Stimulated activated CD4-positive, alpha-beta T cell treated with anti-CD3 and anti-CD28 coated beads, Interleukin-2, amount 100 ng/mL, for 24 hours (primary cell): ENCODE data around the gene ATE1.
"Not testable (repeated sequence)": the region's sequence is repeated elsewhere in the genome, so short reads cannot be mapped to it uniquely, and the experiment has no call there.

ENCODE experiments used
- DNase-seq, 2 donors: peaks; one replicate each; pipeline ENCODE4 v3.0.0-alpha.2; 2020

ATE1 gene

DNA sequence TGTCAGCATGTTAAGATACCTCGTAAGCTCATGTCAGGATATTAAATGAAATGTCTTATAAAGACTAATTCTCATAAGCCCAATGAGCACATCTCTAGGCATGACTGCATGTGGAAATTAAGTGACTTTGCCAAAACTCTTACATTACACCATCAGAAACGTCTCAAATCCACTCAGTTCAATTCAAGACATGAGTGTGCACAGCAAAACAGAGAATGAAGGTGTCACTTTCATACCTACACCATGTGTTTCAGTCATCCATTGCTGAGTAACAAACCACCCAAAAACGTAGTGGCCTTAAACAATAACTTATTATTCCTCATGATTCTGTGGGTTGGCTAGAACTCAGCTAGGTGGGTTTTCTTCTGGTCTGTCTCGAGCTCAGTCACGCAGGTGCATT, 99.8 kb downstream of the ATE1 start:
- DNase-seq: no peak

DNA sequence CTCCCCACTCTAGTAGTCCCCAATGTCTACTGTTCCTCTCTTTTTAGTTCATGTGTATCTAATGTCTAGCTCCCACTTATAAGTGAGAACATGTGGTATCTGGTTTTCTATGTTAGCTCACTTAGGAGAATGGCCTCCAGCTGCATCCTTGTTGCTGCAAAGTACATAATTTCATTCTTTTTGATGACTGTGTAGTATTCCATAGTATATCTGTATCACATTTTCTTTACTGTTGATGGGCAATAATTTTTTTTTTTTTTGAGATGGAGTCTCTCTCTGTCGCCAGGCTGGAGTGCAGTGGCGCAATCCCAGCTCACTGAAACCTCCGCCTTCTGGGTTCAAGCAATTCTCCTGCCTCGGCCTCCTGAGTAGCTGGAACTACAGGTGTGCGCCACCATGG, 101.1 kb downstream of the ATE1 start:
- DNase-seq: not testable (repeated sequence)

DNA sequence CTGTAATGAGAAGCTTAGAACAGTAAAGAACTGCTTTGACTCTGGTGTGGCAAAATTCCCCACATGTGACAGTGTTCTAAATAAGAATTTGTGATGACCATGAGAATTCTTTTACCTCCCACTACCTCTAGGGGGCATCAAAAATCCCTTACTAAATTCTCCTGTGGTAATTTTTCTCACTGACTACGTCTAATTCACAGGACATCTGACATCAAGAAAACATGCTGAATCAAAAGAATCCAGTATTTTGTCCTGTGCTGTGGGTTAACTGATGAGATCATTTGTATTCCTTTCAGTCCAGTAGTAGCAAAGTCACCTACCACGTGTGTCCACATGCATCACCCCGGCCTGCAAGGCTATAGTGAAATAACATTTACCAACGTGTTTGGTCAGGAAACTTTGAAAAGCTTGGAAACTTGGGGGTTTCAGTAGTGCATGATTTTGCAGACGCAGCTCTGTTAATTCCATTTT, 103.8 kb downstream of the ATE1 start:
- no peak for DNase-seq

DNA sequence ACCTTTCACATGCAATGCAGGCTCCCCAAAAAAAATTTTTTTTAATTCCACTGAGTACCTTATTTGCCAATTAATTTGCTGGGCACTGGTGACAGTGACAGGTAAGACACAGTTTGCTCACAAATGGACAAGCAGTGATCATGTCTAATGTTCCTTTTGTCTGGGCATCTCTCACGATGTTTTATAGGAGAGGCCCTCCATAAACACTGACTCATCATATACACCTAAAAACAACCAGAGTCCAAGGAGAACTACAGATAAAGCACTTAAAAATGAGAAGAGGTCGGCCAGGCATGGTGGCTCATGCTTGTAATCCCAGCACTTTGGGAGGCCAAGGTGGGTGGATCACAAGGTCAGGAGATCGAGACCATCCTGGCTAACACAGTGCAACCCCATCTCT, 105.1 kb downstream of the ATE1 start:
- DNase-seq: no peak

DNA sequence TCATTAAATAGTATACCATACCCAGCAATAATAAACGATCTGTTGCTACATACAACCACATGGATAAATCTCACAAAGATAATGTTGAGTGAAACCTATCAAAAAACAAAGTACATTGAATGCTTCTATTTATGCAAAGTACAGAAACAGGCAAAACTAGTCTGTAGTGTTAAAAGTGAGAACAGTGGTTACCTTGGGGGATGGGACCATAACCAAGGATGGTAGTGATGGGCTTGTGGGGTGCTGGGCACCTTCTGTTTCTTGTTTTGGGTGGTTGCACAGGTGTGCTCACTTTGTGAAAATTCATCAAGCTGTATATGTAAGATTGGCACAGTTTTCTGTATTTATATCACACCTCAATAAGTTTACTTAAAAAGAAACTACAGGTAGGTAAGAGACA, 105.7 kb downstream of the ATE1 start:
- no peak for DNase-seq

DNA sequence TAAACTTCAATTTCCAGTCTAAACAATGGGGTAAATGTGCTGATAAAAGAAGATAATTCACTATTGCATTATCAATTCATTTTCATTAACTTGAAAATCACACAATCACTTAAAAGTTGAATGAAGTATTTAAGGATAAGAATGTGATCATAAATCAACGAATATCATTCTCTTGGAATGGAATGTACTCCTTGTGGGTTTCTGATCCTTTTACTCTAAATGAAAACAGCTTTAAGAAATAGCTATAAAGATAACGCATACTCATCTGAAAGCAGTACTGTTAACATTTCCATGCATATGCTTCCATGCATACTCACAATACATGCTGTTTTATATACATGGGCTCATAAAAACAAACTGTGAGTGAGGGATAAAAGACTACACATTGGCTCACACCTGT, 108.8 kb downstream of the ATE1 start:
- no peak for DNase-seq

DNA sequence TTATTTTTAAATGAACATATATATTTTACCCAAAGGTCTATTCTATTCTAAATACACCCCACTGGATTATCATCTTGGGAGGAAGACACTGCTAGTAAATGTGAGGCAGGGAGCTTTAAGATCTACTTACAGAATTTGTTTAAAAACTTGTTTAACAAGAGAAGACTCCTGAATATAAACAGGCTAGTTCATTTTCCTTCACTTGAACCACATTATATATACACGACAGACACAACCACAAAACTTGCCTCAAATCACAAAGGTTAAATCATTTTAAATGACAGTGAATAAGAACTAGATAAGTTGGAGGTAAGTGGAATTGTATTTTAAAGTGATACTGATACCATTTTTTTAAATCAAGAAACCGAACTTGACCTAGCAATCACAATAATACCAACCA, 109.2 kb downstream of the ATE1 start:
- no peak for DNase-seq

DNA sequence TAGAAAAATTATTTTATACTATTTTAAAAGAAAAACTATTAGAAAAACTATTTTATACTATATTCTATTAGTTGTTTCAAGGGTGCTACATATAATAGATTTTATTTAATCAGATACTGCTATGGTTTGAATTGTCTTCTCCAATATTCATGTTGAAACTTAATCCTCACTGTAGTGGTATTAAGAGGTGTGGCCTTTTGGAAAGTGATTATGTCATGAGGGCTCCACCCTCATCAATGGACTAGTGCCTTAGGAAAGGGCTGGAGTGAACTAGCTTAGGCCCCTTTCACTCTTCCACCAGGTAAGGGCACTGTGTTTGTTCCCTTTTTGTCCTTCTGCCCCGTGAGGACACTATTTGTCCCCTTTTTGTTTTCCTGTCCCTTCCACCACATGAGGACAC, 111.6 kb downstream of the ATE1 start:
- DNase-seq: no peak

DNA sequence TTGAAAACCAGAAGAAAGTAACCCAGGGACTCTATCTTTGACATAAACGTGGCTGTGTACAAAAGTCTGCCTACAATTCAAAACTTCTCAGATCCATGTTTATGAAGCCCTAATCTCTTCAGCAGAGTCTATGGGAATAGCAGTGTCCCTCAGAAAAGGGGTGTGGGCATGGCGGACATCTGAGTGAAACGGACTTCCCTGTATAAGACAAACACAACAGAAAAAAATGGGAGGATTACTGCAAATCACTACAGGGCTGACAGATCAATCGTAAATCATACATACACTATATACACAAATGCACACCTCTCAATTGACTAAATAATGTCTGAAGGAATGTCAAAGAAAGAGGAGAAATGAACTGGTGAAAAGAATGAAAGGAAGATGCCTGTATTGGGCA, 114.0 kb downstream of the ATE1 start:
- DNase-seq: no peak

DNA sequence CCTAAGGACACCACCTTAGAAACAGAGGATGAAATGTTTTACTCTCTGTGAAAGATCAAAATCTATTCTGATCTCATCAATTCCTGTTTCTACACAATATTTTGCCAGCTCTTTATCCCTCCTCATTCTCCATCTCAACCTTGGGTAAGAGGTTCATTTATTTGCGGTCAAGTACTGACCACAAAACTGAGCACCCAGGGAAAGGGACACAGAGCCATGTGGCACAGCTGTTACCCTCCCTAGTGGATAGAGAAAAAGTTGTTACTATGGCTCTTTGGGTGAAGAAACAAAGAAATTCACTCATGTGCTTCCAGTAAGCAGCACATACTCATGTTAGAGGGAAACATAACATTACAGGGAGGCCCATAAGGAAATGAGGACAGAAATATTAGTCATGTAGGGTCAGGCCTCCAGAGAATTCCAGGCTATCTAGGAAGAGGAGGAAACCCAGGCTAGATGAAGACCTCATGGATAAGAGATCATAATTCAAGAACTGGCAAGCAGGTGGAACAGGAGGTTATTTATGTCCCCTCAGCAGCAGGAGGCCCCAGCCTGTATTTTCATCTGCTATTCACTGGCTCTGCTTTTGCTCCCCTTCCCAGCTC, 114.5 kb downstream of the ATE1 start:
- no peak for DNase-seq

DNA sequence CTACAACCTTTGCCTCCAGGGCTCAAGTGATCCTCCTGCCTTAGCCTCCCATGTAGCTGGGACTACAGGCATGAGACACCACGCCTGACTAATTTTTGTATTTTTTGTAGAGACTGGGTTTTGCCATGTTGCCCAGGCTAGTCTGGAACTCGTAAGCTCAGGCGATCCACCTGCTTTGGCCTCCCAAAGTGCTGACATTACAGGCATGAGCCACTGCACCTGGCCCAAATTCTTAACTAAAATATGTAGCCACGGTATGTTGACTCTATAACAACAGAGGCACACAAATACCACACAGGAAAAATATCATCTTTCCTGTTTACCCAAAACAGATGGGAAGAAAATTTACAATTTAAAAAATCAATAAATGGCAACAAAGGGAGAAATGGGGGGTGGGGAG, 115.8 kb downstream of the ATE1 start:
- no peak for DNase-seq

DNA sequence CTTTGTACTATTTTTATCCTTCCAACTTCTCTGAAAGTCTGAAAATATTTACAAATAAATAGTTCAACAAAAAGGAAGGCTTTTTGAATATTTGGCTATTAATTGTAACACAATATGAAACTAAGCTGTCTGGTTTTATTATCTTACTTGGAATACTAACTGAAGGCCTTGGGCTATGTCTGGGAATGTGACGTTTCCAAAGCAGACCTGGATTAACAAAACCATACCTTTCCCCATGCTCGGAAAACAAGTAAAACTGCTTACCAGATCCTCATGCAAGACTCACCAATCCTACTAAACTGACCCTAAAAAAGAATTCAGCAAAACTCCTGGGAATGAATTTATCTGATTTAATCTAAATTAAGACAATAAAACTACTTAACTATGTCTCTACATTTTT, 116.4 kb downstream of the ATE1 start:
- DNase-seq: no peak

DNA sequence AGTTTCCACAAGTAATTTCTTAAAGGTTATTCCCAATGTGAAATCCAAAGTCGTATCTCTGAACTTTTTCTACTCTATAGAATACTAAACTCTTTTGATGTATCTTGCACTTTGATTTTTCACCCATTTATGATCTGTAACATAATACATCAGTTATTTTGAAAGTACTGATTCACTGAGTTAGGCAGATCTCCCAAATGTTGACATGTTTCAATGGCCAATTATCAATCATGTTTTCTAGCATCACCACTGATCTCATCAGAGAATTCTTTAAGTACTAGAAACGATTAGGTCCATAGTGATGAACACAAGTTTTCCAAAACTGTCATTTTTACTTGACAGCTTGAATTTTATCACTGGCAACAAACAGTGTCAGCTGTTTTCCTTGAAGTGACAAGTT, 119.0 kb downstream of the ATE1 start:
- DNase-seq: no peak

DNA sequence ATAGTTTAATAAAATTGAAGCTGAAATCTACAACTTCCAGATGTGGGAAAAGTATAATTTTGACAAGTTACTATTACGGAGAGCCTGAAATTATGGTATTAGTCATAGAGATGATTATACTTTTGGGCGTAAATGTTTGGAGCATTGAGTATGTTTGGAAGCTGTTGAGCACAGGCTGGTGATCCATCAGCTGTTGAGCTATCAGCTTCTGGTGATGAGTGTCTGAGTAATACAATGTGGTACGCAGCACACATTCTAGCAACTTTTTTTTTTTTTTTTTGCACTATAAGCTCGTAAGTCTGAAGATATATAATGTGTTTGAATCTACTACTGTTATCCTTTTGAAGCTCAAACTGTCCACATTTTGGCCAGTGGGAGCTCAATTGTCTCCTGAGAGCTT, 123.4 kb downstream of the ATE1 start:
- DNase-seq: no peak

DNA sequence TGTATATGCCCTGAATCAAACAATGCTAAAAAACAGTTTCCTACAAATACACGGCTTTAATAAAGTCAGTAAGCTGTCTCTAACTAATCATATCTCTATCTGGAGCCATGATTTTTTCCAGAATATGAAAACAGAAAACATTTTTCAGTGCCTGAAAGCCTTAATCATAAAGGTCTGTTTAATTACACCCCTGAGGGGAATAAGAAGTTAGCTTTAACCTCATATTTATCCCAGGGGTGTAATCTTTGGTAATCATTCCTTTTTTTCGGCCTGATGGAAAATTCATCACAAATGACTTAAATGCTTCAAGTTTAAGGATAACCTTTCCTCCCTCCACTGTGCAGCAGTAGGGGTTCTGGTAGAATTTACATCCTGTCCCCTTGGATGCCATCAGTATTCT, 124.2 kb downstream of the ATE1 start:
- no peak for DNase-seq

DNA sequence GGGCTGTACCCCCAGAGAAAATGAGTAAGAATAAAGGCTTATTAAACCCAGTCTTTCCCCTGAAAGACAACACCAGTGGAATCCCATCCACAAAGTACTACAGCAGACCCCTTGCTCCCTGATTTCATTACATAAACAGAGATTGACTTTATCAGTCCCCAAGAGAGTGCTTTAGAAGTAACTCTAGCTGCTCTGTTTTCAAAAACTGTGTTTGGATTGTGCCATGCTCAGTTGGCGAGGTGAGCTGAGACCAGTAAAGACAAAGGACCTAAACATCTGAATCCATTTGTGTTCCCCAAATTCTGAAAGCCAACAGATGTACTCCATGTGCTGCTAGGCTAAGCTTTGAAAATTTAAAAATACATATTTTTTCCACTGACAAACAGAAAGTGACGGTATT, 127.0 kb downstream of the ATE1 start:
- no peak for DNase-seq

DNA sequence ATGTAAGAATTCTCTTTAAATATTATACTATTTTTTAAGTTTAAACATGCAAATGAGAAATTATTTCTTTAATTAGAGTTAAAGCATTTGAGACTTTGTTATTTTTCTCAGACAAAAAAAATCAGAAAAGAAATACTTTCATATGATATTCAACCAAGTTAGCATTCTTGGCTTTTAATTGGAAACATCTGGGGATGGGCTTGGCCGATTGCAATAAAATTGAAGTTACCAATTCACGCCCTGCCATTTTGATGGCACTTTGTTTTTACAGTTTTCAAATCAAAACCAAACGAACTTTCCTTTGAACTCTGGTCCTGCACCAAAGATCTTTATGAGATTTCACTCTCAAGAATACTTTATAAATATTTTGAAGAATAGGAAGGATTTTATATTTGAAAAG, 127.7 kb downstream of the ATE1 start:
- no peak for DNase-seq

DNA sequence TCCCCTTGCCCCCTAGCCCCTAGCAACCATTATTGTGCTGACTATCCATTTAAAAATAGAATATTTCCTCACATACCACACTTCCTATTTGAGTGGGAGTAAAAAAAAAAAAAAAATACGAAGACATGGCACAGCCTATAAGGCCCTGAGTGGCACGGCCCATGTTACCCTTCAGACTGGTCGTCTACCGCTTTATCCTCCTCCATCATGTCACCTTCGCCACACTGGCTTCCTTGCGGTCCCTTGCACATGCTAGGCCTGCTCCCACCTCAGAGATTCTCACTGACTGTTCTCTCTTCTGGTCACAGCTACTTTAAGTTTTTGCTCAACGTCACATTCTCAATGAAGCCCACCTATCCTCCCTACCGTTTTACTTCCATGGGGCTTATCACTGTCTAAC, 130.3 kb downstream of the ATE1 start:
- no peak for DNase-seq

DNA sequence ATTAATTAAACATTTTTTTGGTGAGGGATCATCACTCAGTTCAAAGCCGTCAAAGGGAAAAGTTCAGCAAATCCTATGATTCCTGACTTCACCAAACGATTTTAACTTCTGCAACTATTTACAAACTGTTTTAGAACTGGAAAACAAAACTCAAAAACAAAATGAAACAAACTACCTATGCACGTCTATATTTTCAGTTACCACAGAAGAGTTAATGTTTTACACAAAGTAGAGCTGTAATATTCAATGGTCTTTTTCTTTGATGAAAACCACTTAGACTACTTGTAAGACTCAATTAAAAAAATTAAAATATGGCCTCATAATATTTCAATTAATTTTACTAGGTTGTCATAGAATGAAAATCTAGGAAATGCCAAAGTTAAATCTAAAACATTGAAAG, 131.5 kb downstream of the ATE1 start:
- DNase-seq: no peak

DNA sequence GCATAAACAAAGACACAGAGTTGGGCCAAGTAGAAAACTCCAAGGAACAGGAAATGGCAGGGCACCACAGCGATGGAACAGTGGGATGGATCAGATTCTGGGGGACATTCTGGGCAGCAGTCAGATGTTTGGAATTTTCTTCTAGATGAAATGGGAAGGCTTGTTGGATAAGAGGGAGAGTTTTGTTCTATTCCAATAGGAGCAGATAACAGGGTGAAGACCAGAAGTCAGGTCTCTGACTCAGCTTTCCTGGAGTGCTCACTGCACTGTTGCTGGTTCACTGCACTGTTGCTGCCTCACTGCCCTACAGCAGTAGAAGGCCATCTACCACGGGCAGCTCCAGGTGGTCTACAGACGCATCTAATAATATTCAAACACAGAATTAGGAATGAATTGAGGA, 135.6 kb downstream of the ATE1 start:
- DNase-seq: no peak

DNA sequence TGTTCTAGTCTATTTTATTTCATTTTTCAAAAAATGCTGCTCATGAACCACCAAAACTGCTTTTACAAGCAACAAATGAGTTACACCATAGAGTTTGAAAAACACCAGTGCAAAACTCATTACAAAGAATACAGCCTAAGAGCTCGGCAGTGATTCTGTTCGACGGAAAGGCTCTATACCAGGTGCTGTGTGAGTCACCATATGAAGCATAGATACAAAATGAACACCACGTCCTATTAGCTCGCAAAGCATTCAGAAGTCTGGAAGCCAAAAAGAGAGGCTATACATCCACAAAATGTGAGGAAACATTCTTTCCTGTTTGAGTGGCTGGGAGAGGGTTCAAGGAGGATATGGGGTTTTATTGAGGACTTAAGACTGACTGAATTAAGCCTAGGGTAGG, 136.1 kb downstream of the ATE1 start:
- DNase-seq: no peak

DNA sequence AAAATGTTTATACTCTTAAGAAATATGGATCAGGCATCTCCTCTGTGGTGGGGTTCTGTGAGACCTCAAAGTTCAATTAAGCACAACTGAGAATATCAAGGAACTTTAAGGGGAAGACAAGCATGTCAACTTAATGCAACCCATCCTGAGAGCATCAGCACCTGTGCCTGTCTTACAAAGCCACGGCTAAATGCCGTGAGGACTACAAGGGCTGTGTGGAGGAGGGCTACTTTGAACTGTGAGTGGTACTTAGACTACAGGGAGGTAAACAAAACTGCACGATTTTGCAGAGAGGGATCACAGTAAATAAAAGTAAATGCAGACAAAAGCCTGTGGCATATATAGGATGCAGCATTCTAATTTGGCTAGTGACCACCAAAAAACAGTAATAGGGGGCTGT, 139.1 kb downstream of the ATE1 start:
- DNase-seq: no peak

DNA sequence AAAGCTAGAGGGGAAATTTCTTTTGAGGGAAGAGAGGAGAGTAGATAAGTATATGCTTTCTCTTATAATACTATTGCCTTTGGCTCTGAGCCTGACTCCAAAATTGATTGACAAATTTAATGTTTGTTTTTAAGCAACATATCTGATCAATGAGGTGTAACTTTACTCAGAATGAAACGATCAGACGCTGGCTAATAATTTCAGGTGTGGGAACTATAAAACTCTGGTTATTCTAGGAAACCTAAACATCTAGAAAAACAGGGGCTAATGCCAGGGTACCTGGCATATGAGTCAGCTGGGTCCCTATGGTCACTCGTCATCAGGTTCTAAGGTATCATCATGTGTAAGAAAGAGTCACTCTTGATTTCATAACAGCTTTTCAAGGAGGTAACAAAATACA, 139.7 kb downstream of the ATE1 start:
- no peak for DNase-seq

DNA sequence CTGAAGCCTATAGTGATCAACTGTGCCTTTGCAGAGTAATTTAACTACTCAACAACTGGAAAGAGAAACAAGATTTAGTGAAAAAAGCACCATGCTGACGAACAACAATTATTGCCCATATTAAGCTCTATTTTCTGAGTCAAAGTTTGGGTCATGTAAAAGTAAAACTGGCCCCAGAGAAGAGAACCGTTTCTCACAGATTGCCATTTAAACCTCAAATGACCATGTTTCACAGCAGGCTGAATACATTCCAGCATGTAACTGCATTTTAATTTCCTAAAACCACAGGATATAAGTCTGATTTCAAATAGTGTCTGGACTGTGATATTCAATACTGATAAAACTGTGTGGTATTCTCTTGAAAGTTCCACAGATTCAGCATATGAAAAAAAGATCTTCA, 140.7 kb downstream of the ATE1 start:
- no peak for DNase-seq

DNA sequence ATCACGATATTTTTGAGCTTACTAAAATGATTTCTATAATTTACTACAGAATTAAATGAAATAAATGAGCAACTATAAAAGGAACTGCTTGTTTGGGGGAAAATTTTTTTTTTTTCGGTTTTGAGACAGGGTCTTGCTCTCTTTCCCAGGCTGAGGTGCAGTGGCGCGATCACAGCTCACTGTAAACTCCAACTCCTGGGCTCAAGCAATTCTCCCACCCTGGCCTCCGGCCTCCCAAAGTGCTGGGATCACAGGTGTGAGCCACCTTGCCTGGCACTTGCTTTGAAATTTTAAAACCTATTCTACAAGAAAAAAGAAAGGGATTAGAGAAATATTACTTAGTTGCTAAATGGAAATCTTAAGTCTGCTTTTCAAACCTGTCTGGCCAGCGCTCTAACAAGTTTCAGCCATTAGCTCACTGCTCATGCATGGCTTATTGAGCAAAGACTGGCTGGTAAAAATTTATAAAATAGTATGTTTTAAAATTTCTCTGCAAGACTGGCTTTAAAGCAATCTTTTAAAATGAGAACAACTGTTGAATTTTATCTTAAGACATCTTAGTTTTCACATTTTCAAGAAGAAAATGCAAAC, 144.0 kb downstream of the ATE1 start:
- no peak for DNase-seq

DNA sequence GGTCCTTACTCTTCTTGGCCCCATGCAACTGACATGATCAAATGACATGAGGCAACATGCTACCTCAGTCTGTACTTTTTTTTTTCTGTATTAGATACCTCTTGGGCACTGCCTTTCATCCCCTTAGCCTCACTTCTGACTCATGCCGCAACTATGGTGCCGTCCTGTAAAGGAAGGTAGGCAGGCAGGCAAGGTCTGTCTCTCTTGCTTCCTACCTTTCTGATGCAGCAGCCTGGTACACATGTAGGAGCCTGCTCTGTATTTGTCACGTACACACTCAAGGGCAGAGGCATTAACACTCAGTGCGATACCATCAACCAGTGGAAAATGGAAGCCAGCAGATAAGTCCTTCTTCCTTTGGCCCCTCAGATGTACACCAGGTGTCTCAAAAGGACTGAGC, 146.7 kb downstream of the ATE1 start:
- no peak for DNase-seq
